ENCODE results near the gene PGM5. TPM values are rescaled to one million over a fixed set of nuclear protein-coding genes. Genes with fewer than 3 reads are reported as not detected.

Gene PGM5
- total RNA-seq, 2 donors from 2014 or later = 6.5 to 6.9 TPM

- H3K27ac ChIP-seq = no peak overlapping the region
- ATAC-seq (peak; percentile 15), DNase-seq (no peak)
- 48 to 49% methylated on average over 4 of the region's 4 CpGs for WGBS, 2 donors
- H3K9me3 ChIP-seq = no peaks in the 10 kb centered on the region
- H3K4me3 ChIP-seq = no peak overlapping the region
- H3K36me3 ChIP-seq (replicated peaks in 1 of 2; ENCODE audit: insufficient read depth in 1 of 2, low read depth in 2 of 2) = no peaks in the 10 kb centered on the region
- TF ChIP-seq CTCF (IDR thresholded peaks at IDR 0.05) (no peak), POLR2A (IDR thresholded peaks at IDR 0.05) (no peak)
- H3K4me1 ChIP-seq = peaks cover 8% of the 10 kb centered on the region
- intact Hi-C loops (cut with DNase I) = no loop called here
- no peaks in the 10 kb centered on the region for H3K27me3 ChIP-seq
Measured at GRCh38 chr9:68523367-68523936, 167.0 kb downstream of the PGM5 start.

GRCh38 chr9:68530618-68531017 is 174.2 kb downstream of the PGM5 start:
- H3K9me3 ChIP-seq = no peaks in the 10 kb centered on the region
- intact Hi-C loops (cut with DNase I) = no loop called here
- no peaks in the 10 kb centered on the region for H3K36me3 ChIP-seq (replicated peaks in 1 of 2; ENCODE audit: insufficient read depth in 1 of 2, low read depth in 2 of 2)
- no peaks in the 10 kb centered on the region for H3K4me1 ChIP-seq
- 40 to 53% methylated on average over 7 of the region's 7 CpGs for WGBS, 2 donors
- no peak for TF ChIP-seq POLR2A (IDR thresholded peaks at IDR 0.05)
- no peak for TF ChIP-seq CTCF (IDR thresholded peaks at IDR 0.05)
- peak; percentile 90 for ATAC-seq
- no peak overlapping the region for H3K4me3 ChIP-seq
- no peaks in the 10 kb centered on the region for H3K27me3 ChIP-seq
- peak; percentile 52 to 73 (median 58) for DNase-seq
- peak overlapping the region in 1 of 4 donors; percentile 35 for H3K27ac ChIP-seq

GRCh38 chr9:68532131-68532530 is 175.7 kb downstream of the PGM5 start:
- Histone ChIP-seq H3K4me1 (no peaks in the 10 kb centered on the region), H3K4me3 (no peak overlapping the region), H3K27ac (no peak overlapping the region), H3K9me3 (no peaks in the 10 kb centered on the region), H3K36me3 (replicated peaks in 1 of 2; ENCODE audit: insufficient read depth in 1 of 2, low read depth in 2 of 2) (no peaks in the 10 kb centered on the region), H3K27me3 (no peaks in the 10 kb centered on the region)
- intact Hi-C loops (cut with DNase I) = no loop called here
- no peak for TF ChIP-seq POLR2A (IDR thresholded peaks at IDR 0.05)
- no peak for TF ChIP-seq CTCF (IDR thresholded peaks at IDR 0.05)
- ATAC-seq (no peak), DNase-seq (no peak)
- WGBS, 2 donors = 68 to 94% methylated on average over 4 of the region's 4 CpGs

GRCh38 chr9:68533678-68534077 is 177.3 kb downstream of the PGM5 start:
- no peak overlapping the region for H3K27ac ChIP-seq
- H3K36me3 ChIP-seq (replicated peaks in 1 of 2; ENCODE audit: insufficient read depth in 1 of 2, low read depth in 2 of 2) = no peaks in the 10 kb centered on the region
- H3K27me3 ChIP-seq = no peaks in the 10 kb centered on the region
- DNase-seq (no peak), ATAC-seq (no peak)
- TF ChIP-seq CTCF (IDR thresholded peaks at IDR 0.05) = no peak
- TF ChIP-seq POLR2A (IDR thresholded peaks at IDR 0.05) = no peak
- H3K9me3 ChIP-seq = no peaks in the 10 kb centered on the region
- no peaks in the 10 kb centered on the region for H3K4me1 ChIP-seq
- WGBS, 2 donors = 73 to 84% methylated on average over 3 of the region's 3 CpGs
- intact Hi-C loops (cut with DNase I) = no loop called here
- H3K4me3 ChIP-seq = no peak overlapping the region

GRCh38 chr9:68536876-68537615 is 180.6 kb downstream of the PGM5 start:
- Histone ChIP-seq H3K27ac (no peak overlapping the region), H3K27me3 (no peaks in the 10 kb centered on the region), H3K9me3 (no peaks in the 10 kb centered on the region), H3K4me3 (no peak overlapping the region), H3K4me1 (no peaks in the 10 kb centered on the region), H3K36me3 (replicated peaks in 1 of 2; ENCODE audit: insufficient read depth in 1 of 2, low read depth in 2 of 2) (no peaks in the 10 kb centered on the region)
- no peak for TF ChIP-seq CTCF (IDR thresholded peaks at IDR 0.05)
- no peak for TF ChIP-seq POLR2A (IDR thresholded peaks at IDR 0.05)
- intact Hi-C loops (cut with DNase I) = no loop called here
- DNase-seq (no peak), ATAC-seq (no peak)
- 72 to 79% methylated on average over 10 of the region's 10 CpGs for WGBS, 2 donors
